GM04503 (cell line): Measurements from ENCODE around the gene AS3MT.
"Not testable (repeated sequence)": the region's sequence is repeated elsewhere in the genome, so short reads cannot be mapped to it uniquely, and the experiment has no call there.

Experiments
- DNase-seq: peaks from one replicate; pipeline ENCODE4 v3.0.0-alpha.2; 2012; ENCODE audit warnings: low read depth

AS3MT gene

GRCh38 chr10:102919992-102920739, 50.9 kb downstream of the AS3MT start:
- no peak for DNase-seq

GRCh38 chr10:102923601-102924000, 54.3 kb downstream of the AS3MT start:
- no peak for DNase-seq

- no peak for DNase-seq
Measured at GRCh38 chr10:102926842-102927241, 57.6 kb downstream of the AS3MT start.

- DNase-seq, result no peak
Measured at GRCh38 chr10:102927311-102928010, 58.2 kb downstream of the AS3MT start.

GRCh38 chr10:102928442-102928841, 59.2 kb downstream of the AS3MT start:
- DNase-seq, result not testable (repeated sequence)

DNA sequence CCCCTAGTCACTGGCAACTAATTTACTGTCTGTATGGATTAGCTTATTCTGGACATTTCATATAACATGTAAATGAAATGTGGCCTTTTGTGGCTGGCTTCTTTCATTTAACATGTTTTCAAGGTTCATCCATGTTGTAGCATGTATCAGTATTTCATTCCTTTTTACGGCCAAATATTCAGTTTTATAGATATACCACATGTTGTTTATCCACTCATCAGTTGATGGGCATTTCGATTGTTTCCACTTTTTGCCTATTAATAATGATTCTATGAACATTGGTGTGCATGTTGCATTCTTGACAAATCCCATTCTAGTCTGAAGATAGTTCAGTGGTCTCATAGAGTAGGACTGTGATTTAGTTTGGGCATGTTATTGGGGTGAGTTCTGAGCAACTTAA, 61.5 kb downstream of the AS3MT start:
- DNase-seq, result no peak

- DNase-seq, result no peak
Measured at GRCh38 chr10:102931643-102932042, 62.4 kb downstream of the AS3MT start.

DNA sequence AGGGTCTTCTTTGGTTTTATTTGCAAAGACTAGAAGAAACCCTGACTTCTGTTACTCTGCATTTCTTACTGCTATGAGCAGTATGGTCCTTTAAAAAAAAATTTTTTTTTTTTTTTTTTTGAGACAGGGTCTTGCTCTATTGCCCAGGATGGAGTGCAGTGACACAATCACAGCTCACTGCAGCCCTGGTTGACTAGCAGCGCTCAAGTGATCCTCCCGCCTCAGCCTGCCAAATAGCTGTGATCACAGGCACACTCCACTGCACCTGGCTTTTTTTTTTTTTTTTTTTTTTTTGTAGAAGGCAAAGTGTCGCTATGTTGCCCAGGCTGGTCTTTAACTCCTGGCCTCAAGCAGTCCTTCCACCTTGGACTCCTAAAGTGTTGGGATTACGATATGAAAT, 66.2 kb downstream of the AS3MT start:
- no peak for DNase-seq

DNA sequence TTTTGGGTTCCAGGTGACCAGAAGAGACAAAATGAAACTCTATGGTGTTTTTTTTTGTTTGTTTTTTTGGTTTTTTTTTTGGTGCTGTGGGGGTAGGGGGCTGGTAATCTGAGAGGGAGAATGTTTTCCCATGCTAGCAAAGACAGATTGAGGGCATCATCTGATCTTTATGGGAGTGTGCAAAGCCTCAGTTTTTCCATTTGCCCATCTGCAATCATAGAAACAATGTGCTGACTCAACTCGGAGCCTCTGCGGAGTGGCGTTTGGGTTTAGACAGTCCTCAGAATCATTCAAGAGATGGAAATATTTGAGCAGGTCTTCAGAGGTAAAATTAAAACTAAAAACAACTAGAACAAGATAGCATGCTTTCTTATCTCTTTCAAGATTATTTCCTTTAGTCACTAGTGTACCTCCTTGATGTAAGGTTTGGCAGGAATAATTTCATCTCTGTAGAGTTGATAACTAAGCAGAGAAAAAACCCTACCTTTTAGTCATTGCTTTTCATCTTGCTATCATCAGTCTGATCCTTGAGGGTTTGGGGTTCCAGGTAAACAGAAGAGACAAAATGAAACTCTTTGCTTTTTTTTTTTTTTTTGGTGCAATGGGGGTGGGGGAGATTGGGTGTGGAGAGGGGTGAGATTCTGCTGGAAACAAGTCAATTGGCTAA, 66.8 kb downstream of the AS3MT start:
- no peak for DNase-seq

GRCh38 chr10:102941401-102941800, 72.1 kb downstream of the AS3MT start:
- DNase-seq, result no peak

DNA sequence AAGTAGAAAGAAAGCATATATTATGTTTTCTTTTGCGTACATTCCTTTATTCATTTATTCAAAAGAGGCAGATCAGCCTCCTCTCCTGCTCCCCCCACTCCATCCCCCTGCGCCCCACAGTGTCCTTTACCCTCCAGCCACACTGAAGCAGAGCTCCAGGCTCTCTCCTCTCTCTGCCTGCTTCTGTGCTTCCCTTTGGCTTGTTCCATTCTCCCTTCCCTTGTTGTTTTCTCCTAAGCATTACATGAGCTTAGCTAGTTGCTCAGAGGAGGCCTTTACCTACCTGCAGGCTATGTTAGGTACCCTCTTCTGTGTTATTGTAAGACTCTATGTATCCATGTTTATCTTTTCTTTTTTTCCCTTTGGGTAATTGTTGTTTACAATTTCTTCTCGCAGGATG, 76.2 kb downstream of the AS3MT start:
- DNase-seq, result no peak

GRCh38 chr10:102945962-102946361, 76.7 kb downstream of the AS3MT start:
- no peak for DNase-seq

DNA sequence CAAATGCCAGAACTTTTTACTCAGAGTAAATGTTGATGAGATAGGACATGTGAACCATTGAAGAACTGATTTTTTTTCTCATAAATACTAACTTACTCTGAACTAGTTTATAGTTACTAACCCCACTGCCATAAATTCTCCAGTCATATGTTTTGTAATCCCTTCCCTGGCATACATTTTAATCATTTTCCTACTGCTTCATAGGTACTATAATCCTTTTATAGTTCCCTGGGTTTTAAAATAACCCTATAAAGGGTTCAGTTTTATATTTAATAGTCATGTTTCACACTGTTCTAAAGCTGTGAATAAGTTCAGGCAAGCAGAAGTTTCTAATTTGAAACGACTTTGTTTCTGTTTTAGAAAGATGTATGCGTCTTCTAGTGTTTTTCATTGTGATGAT, 77.7 kb downstream of the AS3MT start:
- DNase-seq, result no peak

DNA sequence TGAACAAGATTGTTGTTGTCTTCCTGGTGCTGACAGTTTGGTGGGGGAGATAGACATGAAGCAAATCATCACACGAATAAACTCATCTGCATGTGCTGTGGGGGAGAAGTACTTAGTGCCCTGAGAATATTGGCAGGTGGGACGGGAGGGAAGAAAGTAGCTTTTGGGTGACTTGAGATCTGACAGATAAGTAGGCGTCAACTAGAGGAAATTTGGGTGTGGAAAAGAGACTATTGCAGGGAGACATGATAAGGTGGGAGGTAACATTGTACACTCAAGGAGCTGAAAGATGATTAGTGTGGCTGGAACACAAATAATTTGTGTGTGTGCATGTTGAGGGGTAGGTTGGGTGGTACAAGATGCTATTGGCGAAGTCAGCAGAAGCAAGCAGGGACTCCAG, 78.9 kb downstream of the AS3MT start:
- no peak for DNase-seq

- no peak for DNase-seq
Measured at GRCh38 chr10:102948786-102949185, 79.5 kb downstream of the AS3MT start.

GRCh38 chr10:102949916-102950315, 80.6 kb downstream of the AS3MT start:
- no peak for DNase-seq

DNA sequence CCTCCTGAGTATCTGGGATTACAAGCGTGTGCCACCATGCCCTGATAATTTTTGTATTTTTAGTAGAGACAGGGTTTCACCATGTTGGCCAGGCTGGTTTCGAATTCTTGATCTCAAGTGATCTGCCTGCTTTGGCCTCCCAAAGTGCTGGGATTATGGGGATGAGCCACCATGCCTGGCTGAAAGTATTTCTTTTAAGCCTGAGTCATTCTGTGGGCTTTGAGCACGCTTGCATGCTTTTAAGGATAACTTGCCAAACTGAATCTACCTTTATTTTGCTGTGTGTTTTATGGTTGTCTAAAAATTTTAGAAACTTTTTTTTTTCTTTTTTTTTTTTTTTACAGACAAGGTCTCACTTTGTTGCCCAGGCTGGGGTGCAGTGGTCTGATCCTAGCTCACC, 82.0 kb downstream of the AS3MT start:
- no peak for DNase-seq
